ENCODE results near the gene RNPEPL1.

DNA sequence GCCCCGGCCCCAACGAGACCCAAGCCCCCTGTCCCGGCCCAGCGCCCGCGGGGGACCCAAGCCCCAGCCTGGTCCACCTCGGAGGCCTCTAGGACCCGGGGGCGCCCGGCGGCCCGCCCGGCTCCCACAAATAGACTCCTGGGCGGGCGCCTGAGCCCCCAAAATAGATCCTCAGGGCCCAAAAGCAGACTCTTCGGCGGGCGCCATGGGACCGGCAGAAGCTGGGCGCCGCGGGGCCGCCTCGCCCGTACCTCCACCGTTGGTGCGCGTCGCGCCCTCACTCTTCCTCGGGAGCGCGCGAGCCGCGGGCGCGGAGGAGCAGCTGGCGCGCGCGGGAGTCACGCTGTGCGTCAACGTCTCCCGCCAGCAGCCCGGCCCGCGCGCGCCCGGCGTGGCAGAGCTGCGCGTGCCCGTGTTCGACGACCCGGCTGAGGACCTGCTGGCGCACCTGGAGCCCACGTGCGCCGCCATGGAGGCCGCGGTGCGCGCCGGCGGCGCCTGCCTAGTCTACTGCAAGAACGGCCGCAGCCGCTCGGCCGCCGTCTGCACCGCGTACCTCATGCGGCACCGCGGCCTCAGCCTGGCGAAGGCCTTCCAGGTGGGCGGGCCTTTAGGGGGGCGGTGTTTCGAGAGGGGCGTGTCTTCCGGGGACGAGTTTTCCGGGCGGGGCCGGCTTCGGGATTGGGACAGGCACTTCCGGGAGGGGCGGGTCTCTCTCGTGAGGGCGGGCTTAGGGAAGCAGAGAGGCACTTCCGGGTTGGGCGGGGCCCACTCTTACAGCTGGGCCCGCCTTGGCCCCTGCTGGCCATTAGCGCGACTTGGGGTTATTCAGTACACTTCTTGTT lies 7.6 kb upstream of the RNPEPL1 start:
- TF ChIP-seq, protein P1, sequence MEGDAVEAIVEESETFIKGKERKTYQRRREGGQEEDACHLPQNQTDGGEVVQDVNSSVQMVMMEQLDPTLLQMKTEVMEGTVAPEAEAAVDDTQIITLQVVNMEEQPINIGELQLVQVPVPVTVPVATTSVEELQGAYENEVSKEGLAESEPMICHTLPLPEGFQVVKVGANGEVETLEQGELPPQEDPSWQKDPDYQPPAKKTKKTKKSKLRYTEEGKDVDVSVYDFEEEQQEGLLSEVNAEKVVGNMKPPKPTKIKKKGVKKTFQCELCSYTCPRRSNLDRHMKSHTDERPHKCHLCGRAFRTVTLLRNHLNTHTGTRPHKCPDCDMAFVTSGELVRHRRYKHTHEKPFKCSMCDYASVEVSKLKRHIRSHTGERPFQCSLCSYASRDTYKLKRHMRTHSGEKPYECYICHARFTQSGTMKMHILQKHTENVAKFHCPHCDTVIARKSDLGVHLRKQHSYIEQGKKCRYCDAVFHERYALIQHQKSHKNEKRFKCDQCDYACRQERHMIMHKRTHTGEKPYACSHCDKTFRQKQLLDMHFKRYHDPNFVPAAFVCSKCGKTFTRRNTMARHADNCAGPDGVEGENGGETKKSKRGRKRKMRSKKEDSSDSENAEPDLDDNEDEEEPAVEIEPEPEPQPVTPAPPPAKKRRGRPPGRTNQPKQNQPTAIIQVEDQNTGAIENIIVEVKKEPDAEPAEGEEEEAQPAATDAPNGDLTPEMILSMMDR (IDR thresholded peaks at IDR 0.05), result peak; percentile 28 to 49 (median 32)
- peak; percentile 56 to 93 for TF ChIP-seq POLR2A (IDR thresholded peaks at IDR 0.05)

Measured in uterus (tissue), 2 donors.